Activated CD4-positive, alpha-beta memory T cell treated with anti-CD3 and anti-CD28 coated beads for 36 hours (primary cell): Measurements from ENCODE around the gene CPZ. TPM values are rescaled to one million over a fixed set of nuclear protein-coding genes. Genes with fewer than 3 reads are reported as not detected.

ENCODE experiments used
- CTCF ChIA-PET: fragments of 350-600 bp; sonication (Branson Sonifier 250); formaldehyde crosslinking; loops from one replicate; lab custom pipeline; 2021; ENCODE audit warnings: antibody characterized with exemption, inconsistent platforms; lab: Charles Lee
- POLR2A ChIA-PET: fragments of 350-600 bp; sonication (Branson Sonifier 250); formaldehyde crosslinking; loops from one replicate; lab custom pipeline; 2021; ENCODE audit warnings: antibody characterized with exemption; lab: Charles Lee
- DNase-seq: peaks from one replicate; pipeline ENCODE4 v3.0.0-alpha.2; 2020
- H3K27ac Mint-ChIP-seq: one replicate; pipeline ENCODE4 v1.8.0; 2021; ENCODE audit warnings: mixed read lengths
- H3K27me3 Mint-ChIP-seq: one replicate; pipeline ENCODE4 v1.8.0; 2021; ENCODE audit warnings: mixed read lengths
- H3K36me3 Mint-ChIP-seq: one replicate; pipeline ENCODE4 v1.8.0; 2021; ENCODE audit warnings: mixed read lengths
- H3K4me1 Mint-ChIP-seq: one replicate; pipeline ENCODE4 v1.8.0; 2021; ENCODE audit warnings: low read depth, mixed read lengths
- H3K4me3 Mint-ChIP-seq: one replicate; pipeline ENCODE4 v1.8.0; 2021; ENCODE audit warnings: mild to moderate bottlenecking, mixed read lengths
- H3K9me3 Mint-ChIP-seq: one replicate; pipeline ENCODE4 v1.8.0; 2021; ENCODE audit warnings: mixed read lengths
- intact Hi-C: fragments of 100-400 bp; cut with micrococcal nuclease; formaldehyde crosslinking; loops from one replicate; pipeline ENCODE4 v1.15.1; 2023
- total RNA-seq, 2 experiments: library from RNA; stranded (reverse); gene quantifications; one replicate each; pipeline ENCODE4 v1.2.3, GENCODE V29; 2021

The CPZ gene
- total RNA-seq, 2 experiments from 2014 or later: not detected

DNA sequence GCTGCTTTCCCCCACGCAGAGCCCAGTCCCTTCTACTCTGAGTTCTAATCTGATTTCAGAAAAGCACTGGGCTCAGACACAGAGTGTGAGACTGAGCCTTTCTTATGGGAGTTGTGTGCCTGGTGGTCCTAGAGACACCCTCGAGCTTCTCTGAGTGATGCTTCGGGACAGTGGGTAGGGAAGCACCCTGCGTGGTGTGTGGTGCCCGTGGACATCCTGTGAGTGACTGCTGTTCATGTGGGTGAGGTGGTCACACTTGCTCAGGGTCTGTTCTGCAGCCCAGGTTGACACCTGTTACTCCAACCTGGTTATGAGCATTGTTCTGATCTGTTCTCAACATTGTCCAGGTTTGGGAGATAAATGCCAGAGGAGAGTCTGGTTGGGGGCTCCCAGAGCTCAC, 6.3 kb upstream of the CPZ start:
- Mint-ChIP-seq H3K27ac (no peak overlapping the region), H3K27me3 (peaks cover 22% of the 10 kb centered on the region), H3K9me3 (no peaks in the 10 kb centered on the region), H3K36me3 (no peaks in the 10 kb centered on the region), H3K4me3 (no peak overlapping the region), H3K4me1 (no peaks in the 10 kb centered on the region)
- POLR2A ChIA-PET: no interaction called here
- no peak for DNase-seq
- CTCF ChIA-PET: interaction anchor here (0.7 kb wide), 1 partner anchor 65 kb away, joined by 4 read pairs; no protein-coding TSS in a partner anchor
- intact Hi-C loops: no loop called here

- Mint-ChIP-seq H3K4me1 (no peaks in the 10 kb centered on the region), H3K4me3 (no peak overlapping the region), H3K27me3 (peaks cover 25% of the 10 kb centered on the region), H3K36me3 (no peaks in the 10 kb centered on the region), H3K9me3 (no peaks in the 10 kb centered on the region), H3K27ac (no peak overlapping the region)
- POLR2A ChIA-PET: no interaction called here
- DNase-seq: no peak
- intact Hi-C loops: no loop called here
- CTCF ChIA-PET: no interaction called here
Observed at GRCh38 chr4:8586671-8587468, 5.7 kb upstream of the CPZ start.

DNA sequence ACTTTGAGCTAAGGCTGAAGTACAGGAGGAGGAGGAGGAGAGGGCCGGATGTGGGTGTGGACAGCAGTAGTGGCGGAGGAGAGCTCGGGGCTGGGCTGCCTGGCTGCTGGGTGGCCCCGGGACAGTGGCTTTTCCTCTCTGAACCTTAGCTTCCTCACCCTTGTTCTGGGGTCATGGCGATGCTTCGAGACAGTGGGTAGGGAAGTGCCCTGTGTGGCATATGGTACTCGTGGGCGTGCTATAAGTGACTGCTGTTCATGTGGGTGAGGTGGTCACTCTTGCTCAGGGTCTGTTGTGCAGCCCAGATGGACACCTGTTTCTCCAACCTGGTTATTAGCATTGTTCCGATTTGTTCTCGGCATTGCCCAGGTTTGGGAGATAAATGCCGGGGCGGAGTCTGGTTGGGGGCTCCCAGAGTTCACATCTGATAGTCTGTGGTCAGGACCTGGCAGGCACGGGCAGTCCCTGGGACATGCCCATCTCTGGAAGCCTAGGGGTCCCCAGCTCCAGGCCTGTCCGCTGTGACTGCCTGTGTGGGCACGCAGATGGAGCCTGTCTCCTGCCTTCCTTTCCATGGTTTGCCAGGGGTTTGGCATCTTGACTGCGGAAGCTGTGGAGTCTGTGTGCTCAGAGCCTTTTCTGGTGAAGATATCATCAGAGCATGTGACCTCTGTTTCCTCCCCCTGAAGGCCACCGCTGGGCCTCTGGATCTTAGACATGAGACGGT, 4.9 kb upstream of the CPZ start:
- Mint-ChIP-seq H3K4me3 (no peak overlapping the region), H3K27me3 (peaks cover 18% of the 10 kb centered on the region), H3K27ac (no peak overlapping the region), H3K4me1 (no peaks in the 10 kb centered on the region), H3K36me3 (no peaks in the 10 kb centered on the region), H3K9me3 (no peaks in the 10 kb centered on the region)
- CTCF ChIA-PET: no interaction called here
- intact Hi-C loops: no loop called here
- POLR2A ChIA-PET: no interaction called here
- no peak for DNase-seq

DNA sequence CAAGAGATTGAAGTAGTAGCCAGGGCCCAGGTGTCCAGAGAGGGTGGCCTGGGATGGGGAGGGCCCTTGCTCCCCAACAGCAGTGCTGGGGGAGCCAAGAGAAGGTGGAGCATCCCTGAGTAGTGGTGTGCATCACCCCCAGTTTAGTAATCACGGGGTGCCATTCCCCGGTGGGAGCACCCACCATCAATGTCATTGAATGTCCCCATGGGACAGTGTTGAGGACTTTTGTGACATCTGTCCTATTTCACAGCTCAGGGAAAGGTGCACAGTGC, 4.4 kb upstream of the CPZ start:
- ChIA-PET CTCF (no interaction called here), POLR2A (no interaction called here)
- Mint-ChIP-seq H3K27me3 (peaks cover 20% of the 10 kb centered on the region), H3K4me3 (no peak overlapping the region), H3K36me3 (no peaks in the 10 kb centered on the region), H3K9me3 (no peaks in the 10 kb centered on the region), H3K4me1 (no peaks in the 10 kb centered on the region), H3K27ac (no peak overlapping the region)
- intact Hi-C loops: no loop called here
- DNase-seq: no peak

- H3K4me3 Mint-ChIP-seq: no peak overlapping the region
- ChIA-PET CTCF (no interaction called here), POLR2A (no interaction called here)
- no peaks in the 10 kb centered on the region for H3K36me3 Mint-ChIP-seq
- intact Hi-C loops: no loop called here
- no peaks in the 10 kb centered on the region for H3K9me3 Mint-ChIP-seq
- no peak for DNase-seq
- H3K4me1 Mint-ChIP-seq: no peaks in the 10 kb centered on the region
- no peak overlapping the region for H3K27ac Mint-ChIP-seq
- peaks cover 27% of the 10 kb centered on the region for H3K27me3 Mint-ChIP-seq
Observed at GRCh38 chr4:8589336-8589735, 3.2 kb upstream of the CPZ start.

- Mint-ChIP-seq H3K27ac (no peak overlapping the region), H3K36me3 (no peaks in the 10 kb centered on the region), H3K4me3 (no peak overlapping the region), H3K4me1 (no peaks in the 10 kb centered on the region), H3K27me3 (peaks cover 30% of the 10 kb centered on the region), H3K9me3 (no peaks in the 10 kb centered on the region)
- POLR2A ChIA-PET: no interaction called here
- intact Hi-C loops: loop anchor here (5.0 kb wide), 1 partner anchor 348 kb away; no protein-coding TSS in a partner anchor
- no peak for DNase-seq
- CTCF ChIA-PET: no interaction called here
Observed at GRCh38 chr4:8589823-8590545, 2.6 kb upstream of the CPZ start.

DNA sequence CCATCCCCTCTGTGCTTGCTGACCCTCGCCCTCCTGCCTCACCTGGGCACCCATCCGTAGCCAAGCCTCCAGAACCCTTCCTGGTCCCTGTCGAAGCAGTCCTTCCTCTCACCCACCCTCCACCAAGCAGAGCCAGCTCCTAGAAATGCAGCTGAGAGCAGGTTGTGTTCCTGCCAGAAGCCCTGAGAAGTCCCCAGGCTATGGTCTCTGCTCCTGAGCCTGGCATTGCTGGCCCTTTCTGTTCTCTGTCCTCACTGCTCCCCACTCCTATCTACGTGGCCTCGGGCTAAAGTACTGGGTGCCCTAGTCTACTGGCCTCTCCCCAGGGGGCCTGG, 2.1 kb upstream of the CPZ start:
- no peak for DNase-seq
- CTCF ChIA-PET: no interaction called here

GRCh38 chr4:8591114-8591513, 1.5 kb upstream of the CPZ start:
- DNase-seq: no peak
- Mint-ChIP-seq H3K27me3 (peaks cover 30% of the 10 kb centered on the region), H3K4me3 (no peak overlapping the region), H3K36me3 (no peaks in the 10 kb centered on the region), H3K9me3 (no peaks in the 10 kb centered on the region), H3K27ac (no peak overlapping the region), H3K4me1 (no peaks in the 10 kb centered on the region)
- intact Hi-C loops: loop anchor here (5.0 kb wide), 1 partner anchor 349 kb away; no protein-coding TSS in a partner anchor
- POLR2A ChIA-PET: no interaction called here
- CTCF ChIA-PET: no interaction called here

More for the DNA sequence above, 2.1 kb upstream of the CPZ start:
- H3K4me3 Mint-ChIP-seq: no peak overlapping the region
- H3K27ac Mint-ChIP-seq: no peak overlapping the region
- intact Hi-C loops: loop anchor here (5.0 kb wide), 1 partner anchor 348 kb away; no protein-coding TSS in a partner anchor
- peaks cover 30% of the 10 kb centered on the region for H3K27me3 Mint-ChIP-seq
- POLR2A ChIA-PET: no interaction called here
- H3K36me3 Mint-ChIP-seq: no peaks in the 10 kb centered on the region
- H3K9me3 Mint-ChIP-seq: no peaks in the 10 kb centered on the region
- H3K4me1 Mint-ChIP-seq: no peaks in the 10 kb centered on the region

DNA sequence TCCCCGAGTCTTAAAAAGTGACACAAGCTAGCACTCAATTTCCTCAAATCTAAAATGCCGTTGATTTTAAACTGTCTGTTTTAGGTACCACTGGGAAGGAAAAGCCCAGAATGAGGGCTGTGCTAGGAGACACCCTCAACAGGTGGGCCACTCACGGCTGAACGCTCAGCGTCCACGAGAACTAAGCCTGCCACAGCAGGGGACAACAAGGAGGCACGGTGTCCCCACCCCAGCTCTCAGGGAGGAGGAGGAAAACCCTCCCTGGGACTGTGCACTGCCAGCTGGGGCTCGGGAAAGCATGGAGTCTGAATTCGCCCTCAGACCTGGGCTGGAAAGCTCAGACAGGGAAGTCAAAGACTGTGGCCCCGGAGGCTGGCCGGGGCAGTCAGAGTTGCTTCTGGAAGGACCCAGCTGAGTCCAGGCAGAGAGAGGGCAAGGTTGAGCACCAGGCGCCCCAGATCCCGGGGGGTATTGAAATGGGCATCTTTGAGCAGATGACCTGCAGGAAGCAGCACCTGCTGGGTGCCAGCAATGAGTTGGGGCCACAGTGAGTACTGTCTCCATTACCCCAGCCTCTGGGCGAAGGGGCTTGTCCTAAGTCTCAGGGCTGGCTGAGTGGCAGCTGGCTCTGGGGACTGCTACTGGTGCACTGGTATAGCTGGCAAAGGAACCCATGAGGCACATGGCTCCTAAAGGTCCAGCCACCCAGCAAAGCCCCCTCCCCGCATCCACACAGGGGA, 769 bp upstream of the CPZ start:
- CTCF ChIA-PET: no interaction called here
- H3K9me3 Mint-ChIP-seq: no peaks in the 10 kb centered on the region
- H3K27ac Mint-ChIP-seq: no peak overlapping the region
- intact Hi-C loops: loop anchor here (5.0 kb wide), 1 partner anchor 349 kb away; no protein-coding TSS in a partner anchor
- H3K4me1 Mint-ChIP-seq: no peaks in the 10 kb centered on the region
- no peak overlapping the region for H3K4me3 Mint-ChIP-seq
- no peaks in the 10 kb centered on the region for H3K36me3 Mint-ChIP-seq
- POLR2A ChIA-PET: no interaction called here
- H3K27me3 Mint-ChIP-seq: peaks cover 25% of the 10 kb centered on the region
- no peak for DNase-seq

- H3K9me3 Mint-ChIP-seq: no peaks in the 10 kb centered on the region
- H3K4me3 Mint-ChIP-seq: no peak overlapping the region
- intact Hi-C loops: loop anchor here (1.0 to 5.0 kb wide), 2 partner anchors 125 to 351 kb away; no protein-coding TSS in a partner anchor
- H3K27ac Mint-ChIP-seq: no peak overlapping the region
- no peaks in the 10 kb centered on the region for H3K4me1 Mint-ChIP-seq
- CTCF ChIA-PET: interaction anchor here (0.7 kb wide), 1 partner anchor 351 kb away, joined by 5 read pairs; no protein-coding TSS in a partner anchor
- POLR2A ChIA-PET: no interaction called here
- peaks cover 24% of the 10 kb centered on the region for H3K27me3 Mint-ChIP-seq
- no peak for DNase-seq
- H3K36me3 Mint-ChIP-seq: no peaks in the 10 kb centered on the region
Observed at GRCh38 chr4:8593264-8594096, 915 bp downstream of the CPZ start.
